B cell (primary cell): ENCODE results near the gene CCDC141. TPM values are rescaled to one million over a fixed set of nuclear protein-coding genes. Genes with fewer than 3 reads are reported as not detected.
"Not testable (repeated sequence)": the region's sequence is repeated elsewhere in the genome, so short reads cannot be mapped to it uniquely, and the experiment has no call there.

Source experiments
- ATAC-seq: fragments of 200-7000 bp; cut with Tn5 transposase; one replicate; pipeline ENCODE4 v1.10.0; 2021; ENCODE audit warnings: low read depth, mild to moderate bottlenecking, moderate number of reproducible peaks, moderate library complexity
- CTCF ChIA-PET: fragments of 350-600 bp; sonication (Branson Sonifier 250); formaldehyde crosslinking; loops from one replicate; lab custom pipeline; 2021; ENCODE audit warnings: antibody characterized with exemption, inconsistent platforms; lab: Charles Lee
- POLR2A ChIA-PET: fragments of 350-600 bp; sonication (Branson Sonifier 250); formaldehyde crosslinking; loops from one replicate; lab custom pipeline; 2021; ENCODE audit warnings: antibody characterized with exemption; lab: Charles Lee
- DNase-seq: peaks from one replicate; pipeline ENCODE4 v3.0.0; 2013
- H2AFZ ChIP-seq: 2 replicates; pipeline ENCODE4 v1.6.1; 2012; ENCODE audit warnings: mild to moderate bottlenecking, low read depth, low read length; ENCODE audit not compliant: insufficient read depth, poor library complexity, severe bottlenecking
- H3K27ac ChIP-seq, 2 donors: 1 replicate in 1 of 2; 2 replicates in 1 of 2; pipeline ENCODE4 v1.5.1; 2012 to 2013; ENCODE audit warnings: low read length in 2 of 2, mild to moderate bottlenecking in 2 of 2, moderate library complexity in 1 of 2
- H3K27me3 ChIP-seq, 4 experiments: fragments of 200-600 bp in 1 of 4; sonication (generic) in 1 of 4; replicated peaks in 1 of 4; 1 replicate in 2 of 4; 2 replicates in 2 of 4; pipeline versions ENCODE4 v1.6.1 to v1.7.0; 2013 to 2016; ENCODE audit warnings: low read length in 3 of 4, mild to moderate bottlenecking in 2 of 4, mixed read lengths in 1 of 4, moderate library complexity in 1 of 4; ENCODE audit not compliant: insufficient read depth in 4 of 4, control insufficient read depth in 3 of 4; ENCODE audit errors: control extremely low read depth in 1 of 4
- H3K36me3 ChIP-seq, 2 experiments: replicated peaks in 1 of 2; 1 replicate in 1 of 2; 2 replicates in 1 of 2; pipeline versions ENCODE4 v1.6.1 to v1.7.1; 2013; ENCODE audit warnings: low read length in 1 of 2; ENCODE audit not compliant: insufficient read depth in 2 of 2, control insufficient read depth in 1 of 2; ENCODE audit errors: control extremely low read depth in 1 of 2, extremely low read depth in 1 of 2
- H3K4me1 ChIP-seq, 2 donors: fragments of 200-600 bp in 1 of 2; sonication (generic) in 1 of 2; 1 replicate in 1 of 2; 2 replicates in 1 of 2; pipeline versions ENCODE4 v1.5.1 to v1.6.1; 2013 to 2017; ENCODE audit warnings: low read length in 2 of 2; ENCODE audit not compliant: control insufficient read depth in 2 of 2, insufficient read depth in 2 of 2
- H3K4me2 ChIP-seq: replicated peaks from 2 replicates; pipeline ENCODE3; 2012; ENCODE audit warnings: mild to moderate bottlenecking, low read depth, low read length; ENCODE audit not compliant: poor library complexity, severe bottlenecking
- H3K4me3 ChIP-seq, 5 experiments: fragments of 200-600 bp in 1 of 5; sonication (generic) in 1 of 5; 1 replicate in 3 of 5; 2 replicates in 2 of 5; pipeline versions ENCODE4 v1.5.1 to v1.7.0; 2011 to 2016; ENCODE audit warnings: low read length in 4 of 5, mild to moderate bottlenecking in 4 of 5, low read depth in 2 of 5, control low read depth in 1 of 5, moderate library complexity in 1 of 5; ENCODE audit not compliant: insufficient read depth in 1 of 5; ENCODE audit errors: control extremely low read depth in 1 of 5, extremely low read depth in 1 of 5
- H3K79me2 ChIP-seq: fragments of 200-600 bp; sonication (generic); one replicate; pipeline ENCODE4 v1.6.0; 2016; ENCODE audit warnings: low read length; ENCODE audit not compliant: control insufficient read depth, insufficient read depth
- H3K9ac ChIP-seq: fragments of 200-600 bp; sonication (generic); 2 replicates; pipeline ENCODE4 v1.6.1; 2017; ENCODE audit warnings: mild to moderate bottlenecking, low read length, moderate library complexity
- H3K9me3 ChIP-seq, 3 donors: one replicate each; pipeline versions ENCODE4 v1.6.1 to v1.7.1; 2013; ENCODE audit warnings: low read length in 2 of 3; ENCODE audit not compliant: control insufficient read depth in 2 of 3, insufficient read depth in 1 of 3; ENCODE audit errors: control extremely low read depth in 1 of 3
- H4K20me1 ChIP-seq: 2 replicates; pipeline ENCODE4 v1.6.0; 2012; ENCODE audit warnings: mild to moderate bottlenecking, low read length; ENCODE audit not compliant: insufficient read depth, control insufficient read depth, poor library complexity, severe bottlenecking
- H3K27ac Mint-ChIP-seq: one replicate; pipeline ENCODE4 v1.8.0; 2021; ENCODE audit warnings: mixed read lengths
- H3K27me3 Mint-ChIP-seq: one replicate; pipeline ENCODE4 v1.8.0; 2021; ENCODE audit warnings: mixed read lengths
- H3K4me1 Mint-ChIP-seq: one replicate; pipeline ENCODE4 v1.8.0; 2021; ENCODE audit warnings: mixed read lengths
- H3K4me3 Mint-ChIP-seq: one replicate; pipeline ENCODE4 v1.8.0; 2021; ENCODE audit warnings: mixed read lengths
- H3K9me3 Mint-ChIP-seq: one replicate; pipeline ENCODE4 v1.8.0; 2022; ENCODE audit warnings: mixed read lengths; ENCODE audit not compliant: insufficient read depth
- CTCF ChIP-seq: fragments of 200-600 bp; IDR thresholded peaks from one replicate; pipeline ENCODE4 v1.8.0; 2022; ENCODE audit warnings: antibody characterized with exemption, mild to moderate bottlenecking
- EZH2 ChIP-seq: IDR thresholded peaks from 2 replicates; pipeline ENCODE4 v1.6.1; 2012; ENCODE audit warnings: borderline replicate concordance, low read depth, mild to moderate bottlenecking, moderate library complexity, low read length; ENCODE audit not compliant: insufficient read depth, poor library complexity, severe bottlenecking
- WGBS: methylation state at CpG from one replicate; pipeline ENCODE4 v1.1.5; 2013; ENCODE audit warnings: missing lambda C conversion rate; ENCODE audit not compliant: insufficient coverage; 5-methylcytosine and 5-hydroxymethylcytosine counted together
- intact Hi-C: fragments of 100-400 bp; cut with micrococcal nuclease; formaldehyde crosslinking; loops from one replicate; pipeline ENCODE4 v1.10.0; 2022
- polyA plus RNA-seq: library from polyadenylated mRNA; depleted of rRNA; stranded (reverse); fragments of >200 nt; gene quantifications from 2 replicates; pipeline ENCODE4 v1.2.3, GENCODE V29; 2012
- total RNA-seq, 2 donors: library from RNA; stranded (reverse); fragments of 120-200 nt in 1 of 2; gene quantifications; 1 replicate in 1 of 2; 2 replicates in 1 of 2; pipeline versions ENCODE4 v1.2.3 to v1.2.4, GENCODE V29; 2013 to 2022

CCDC141 gene
- total and polyA plus RNA-seq, 2 donors (not counting 1 experiment from before 2014, with no cell fraction given), result 2.1 to 47.5 TPM

GRCh38 chr2:179096090-179096489 is 46.2 kb upstream of the CCDC141 start:
- no peaks in the 10 kb centered on the region for H3K79me2 ChIP-seq
- ATAC-seq (peak; percentile 83), DNase-seq (peak; percentile 56)
- Mint-ChIP-seq H3K27me3 (no peaks in the 10 kb centered on the region), H3K4me3 (peak overlapping the region; percentile 41), H3K9me3 (no peaks in the 10 kb centered on the region), H3K27ac (peak overlapping the region; percentile 67), H3K4me1 (peaks cover 41% of the 10 kb centered on the region)
- H4K20me1 ChIP-seq, result no peaks in the 10 kb centered on the region
- no peaks in the 10 kb centered on the region for H3K36me3 ChIP-seq
- peak overlapping the region; percentile 22 for H3K9ac ChIP-seq
- ChIA-PET CTCF (interaction anchor here (0.9 to 2.1 kb wide), 4 partner anchors 34 to 76 kb away, joined by 3 to 7 read pairs (median 4); no protein-coding TSS in a partner anchor), POLR2A (no interaction called here)
- no peak overlapping the region for H2AFZ ChIP-seq
- peak overlapping the region in 3 of 5 experiments; percentile 2 to 40 (median 10) for H3K4me3 ChIP-seq
- WGBS, result 17% methylated on average over 1 of the region's 3 CpGs
- peak overlapping the region in 1 of 2 donors; percentile 23 for H3K27ac ChIP-seq
- H3K27me3 ChIP-seq, result no peaks in the 10 kb centered on the region
- TF ChIP-seq CTCF, result no peak
- TF ChIP-seq EZH2, result no peak
- H3K4me1 ChIP-seq, result peaks cover 25 to 28% of the 10 kb centered on the region in 2 donors
- H3K4me2 ChIP-seq, result peak overlapping the region; percentile 59
- peaks cover 0 to 8% (median 5%) of the 10 kb centered on the region in 3 donors for H3K9me3 ChIP-seq
- intact Hi-C loops, result loop anchor here (5.0 kb wide), 1 partner anchor 49 kb away; no protein-coding TSS in a partner anchor

GRCh38 chr2:179092912-179093311 is 43.0 kb upstream of the CCDC141 start:
- H3K79me2 ChIP-seq, H3K4me3 Mint-ChIP-seq, H4K20me1 ChIP-seq, CTCF ChIA-PET, H3K4me2 ChIP-seq, DNase-seq, intact Hi-C loops, H3K27me3 Mint-ChIP-seq, H3K27ac Mint-ChIP-seq, H3K9ac ChIP-seq, H2AFZ ChIP-seq, H3K9me3 ChIP-seq, H3K27ac ChIP-seq, H3K9me3 Mint-ChIP-seq, POLR2A ChIA-PET, H3K36me3 ChIP-seq, H3K4me3 ChIP-seq, H3K27me3 ChIP-seq, ATAC-seq: not testable (repeated sequence)
- WGBS, result 85% methylated on average over 2 of the region's 4 CpGs
- peaks cover 34% of the 10 kb centered on the region for H3K4me1 Mint-ChIP-seq
- H3K4me1 ChIP-seq, result peaks cover 25 to 28% of the 10 kb centered on the region in 2 donors
